ENCODE results near the gene ROMO1. TPM values are rescaled to one million over a fixed set of nuclear protein-coding genes. Genes with fewer than 3 reads are reported as not detected.

The ROMO1 gene
- total and polyA plus RNA-seq, 2 of the 8 experiments (the other 6 are each of a cell fraction or from before 2014, with no cell fraction given) = 164 to 702 TPM

- Histone ChIP-seq H3K23ac (ENCODE audit: insufficient read length) (no peak overlapping the region), H3K4me3 (ENCODE audit: extremely low read depth in 1 of 4, insufficient read depth in 2 of 4, low read depth in 3 of 4, low read length in 4 of 4) (no peak overlapping the region), H3K4ac (replicated peaks; ENCODE audit: insufficient read length, low read depth, low read length) (no peak overlapping the region), H3K79me2 (ENCODE audit: control insufficient read depth in 1 of 2, insufficient read depth in 2 of 2, low read length in 2 of 2) (peaks cover 0 to 87% of the 10 kb centered on the region in 2 experiments; a peak in 2 of 4 replicates), H3K56ac (replicated peaks; ENCODE audit: insufficient read length, low read depth, low read length) (no peak overlapping the region), H3K27me3 (replicated peaks in 1 of 4; ENCODE audit: control insufficient read depth in 3 of 4, extremely low read depth in 1 of 4, insufficient read depth in 3 of 4, low read length in 3 of 4) (no peaks in the 10 kb centered on the region; a peak in 1 of 7 replicates), H4K20me1 (replicated peaks in 1 of 2; ENCODE audit: control insufficient read depth in 1 of 2, insufficient read depth in 2 of 2, low read length in 2 of 2) (peaks cover 19 to 20% of the 10 kb centered on the region in 2 experiments), H3K4me2 (ENCODE audit: insufficient read depth in 1 of 2, low read depth in 2 of 2, low read length in 2 of 2) (no peak overlapping the region), H3K4me1 (replicated peaks in 1 of 4; ENCODE audit: control insufficient read depth in 3 of 4, insufficient read depth in 4 of 4, low read length in 3 of 4) (no peaks in the 10 kb centered on the region), H2BK12ac (ENCODE audit: low read depth, low read length) (no peak overlapping the region), H4K8ac (ENCODE audit: extremely low read depth, insufficient read depth, low read length) (no peak overlapping the region), H3K9ac (replicated peaks in 1 of 4; ENCODE audit: extremely low read depth in 1 of 4, low read depth in 3 of 4, low read length in 3 of 4) (no peak overlapping the region), H3K36me3 (ENCODE audit: control insufficient read depth in 2 of 4, insufficient read depth in 4 of 4, low read length in 3 of 4) (peaks cover 68 to 100% (median 95%) of the 10 kb centered on the region in 4 experiments), H3K14ac (ENCODE audit: insufficient read length) (no peak overlapping the region), H2BK20ac (ENCODE audit: low read length) (no peak overlapping the region), H2BK120ac (replicated peaks; ENCODE audit: low read depth, low read length) (no peak overlapping the region), H2BK5ac (ENCODE audit: low read depth, low read length) (no peak overlapping the region), H3K27ac (ENCODE audit: low read depth, low read length) (no peak overlapping the region), H2AK5ac (ENCODE audit: low read depth, low read length) (no peak overlapping the region), H3K23me2 (ENCODE audit: low read depth, low read length) (no peaks in the 10 kb centered on the region), H4K5ac (ENCODE audit: insufficient read length, low read depth, low read length) (no peak overlapping the region), H2BK15ac (ENCODE audit: low read length) (no peak overlapping the region), H3K79me1 (ENCODE audit: low read depth, low read length) (peaks cover 9% of the 10 kb centered on the region), H3K18ac (ENCODE audit: extremely low read depth, low read length) (no peak overlapping the region), H3K9me3 (ENCODE audit: insufficient read depth in 2 of 2, low read depth in 1 of 2, low read length in 1 of 2) (no peaks in the 10 kb centered on the region), H2AFZ (ENCODE audit: low read length) (no peak overlapping the region), H4K91ac (replicated peaks; ENCODE audit: insufficient read length, low read length) (no peak overlapping the region)
- FAIRE-seq (no peak), DNase-seq (ENCODE audit: low read depth in 1 of 2, low spot score in 2 of 2) (no peak)
- CTCF ChIA-PET (ENCODE audit: partially characterized antibody) = no interaction called here
- POLR2A ChIA-PET (ENCODE audit: partially characterized antibody) = interaction anchor here (40.1 to 45.3 kb wide), 2 partner anchors 3 to 9 kb away, joined by 2341 read pairs; partner anchors contain the start of genes NFS1, RBM39 and ROMO1
- WGBS, 2 experiments (ENCODE audit: extremely low coverage in 1 of 2, insufficient coverage in 1 of 2, insufficient read length in 1 of 2, insufficient replicate concordance in 2 of 2, low coverage in 1 of 2, low lambda C conversion rate in 2 of 2, missing lambda C conversion rate in 1 of 2) = 98 to 100% methylated on average over 1 to 3 of the region's 3 CpGs
- no peak for TF ChIP-seq SIRT6 (IDR thresholded peaks at IDR 0.05; ENCODE audit: low read length)
- TF ChIP-seq EZH2 (IDR thresholded peaks at IDR 0.05; ENCODE audit: low read depth, low read length, severe bottlenecking) = no peak
- TF ChIP-seq TBP (IDR thresholded peaks at IDR 0.05; ENCODE audit: low read depth, low read length) = no peak
- TF ChIP-seq NANOG (IDR thresholded peaks at IDR 0.05; ENCODE audit: insufficient read depth, low read depth, low read length, poor library complexity, severe bottlenecking) = no peak
- TF ChIP-seq PHF8 (conservative IDR thresholded peaks at IDR 0.05; ENCODE audit: low read depth, low read length) = no peak
- TF ChIP-seq CREB1 (IDR thresholded peaks at IDR 0.05) = no peak
- no peak for TF ChIP-seq JUND (IDR thresholded peaks at IDR 0.05; ENCODE audit: low read length)
Measured at GRCh38 chr20:35721219-35721618, 22.0 kb downstream of the ROMO1 start.
